VCaP (cell line): ENCODE results near the gene PDIA2.

Experiments
- H3K27ac ChIP-seq: fragments of 450-650 bp; 2 replicates; pipeline ENCODE4 v1.5.1; 2017
- TF ChIP-seq, protein P1 (sequence below): fragments of 450-650 bp; conservative IDR thresholded peaks from 2 replicates; pipeline ENCODE4 v1.5.1; 2017; ENCODE audit warnings: mild to moderate bottlenecking, moderate library complexity

Gene PDIA2

DNA sequence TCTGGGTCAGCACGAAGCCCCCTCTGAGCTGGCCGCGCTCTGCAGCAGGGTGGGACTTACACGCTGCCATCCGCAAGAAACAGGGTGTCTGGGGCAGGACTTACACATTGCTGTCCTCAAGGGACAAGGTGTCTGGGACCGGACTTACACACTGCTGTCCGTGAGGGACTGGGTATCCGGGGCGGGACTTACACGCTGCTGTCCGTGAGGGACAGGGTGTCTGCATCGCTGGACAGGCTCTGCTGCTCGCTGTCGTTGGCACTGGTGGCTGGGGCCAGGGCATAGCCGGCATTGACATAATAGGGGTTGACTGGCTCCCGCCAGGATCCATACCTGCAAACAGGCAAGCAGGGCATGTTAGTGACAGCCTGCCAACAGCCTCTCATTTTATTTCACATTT, 31.4 kb downstream of the PDIA2 start:
- H3K27ac ChIP-seq, result no peak overlapping the region
- TF ChIP-seq, protein P1, sequence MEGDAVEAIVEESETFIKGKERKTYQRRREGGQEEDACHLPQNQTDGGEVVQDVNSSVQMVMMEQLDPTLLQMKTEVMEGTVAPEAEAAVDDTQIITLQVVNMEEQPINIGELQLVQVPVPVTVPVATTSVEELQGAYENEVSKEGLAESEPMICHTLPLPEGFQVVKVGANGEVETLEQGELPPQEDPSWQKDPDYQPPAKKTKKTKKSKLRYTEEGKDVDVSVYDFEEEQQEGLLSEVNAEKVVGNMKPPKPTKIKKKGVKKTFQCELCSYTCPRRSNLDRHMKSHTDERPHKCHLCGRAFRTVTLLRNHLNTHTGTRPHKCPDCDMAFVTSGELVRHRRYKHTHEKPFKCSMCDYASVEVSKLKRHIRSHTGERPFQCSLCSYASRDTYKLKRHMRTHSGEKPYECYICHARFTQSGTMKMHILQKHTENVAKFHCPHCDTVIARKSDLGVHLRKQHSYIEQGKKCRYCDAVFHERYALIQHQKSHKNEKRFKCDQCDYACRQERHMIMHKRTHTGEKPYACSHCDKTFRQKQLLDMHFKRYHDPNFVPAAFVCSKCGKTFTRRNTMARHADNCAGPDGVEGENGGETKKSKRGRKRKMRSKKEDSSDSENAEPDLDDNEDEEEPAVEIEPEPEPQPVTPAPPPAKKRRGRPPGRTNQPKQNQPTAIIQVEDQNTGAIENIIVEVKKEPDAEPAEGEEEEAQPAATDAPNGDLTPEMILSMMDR, result no peak

DNA sequence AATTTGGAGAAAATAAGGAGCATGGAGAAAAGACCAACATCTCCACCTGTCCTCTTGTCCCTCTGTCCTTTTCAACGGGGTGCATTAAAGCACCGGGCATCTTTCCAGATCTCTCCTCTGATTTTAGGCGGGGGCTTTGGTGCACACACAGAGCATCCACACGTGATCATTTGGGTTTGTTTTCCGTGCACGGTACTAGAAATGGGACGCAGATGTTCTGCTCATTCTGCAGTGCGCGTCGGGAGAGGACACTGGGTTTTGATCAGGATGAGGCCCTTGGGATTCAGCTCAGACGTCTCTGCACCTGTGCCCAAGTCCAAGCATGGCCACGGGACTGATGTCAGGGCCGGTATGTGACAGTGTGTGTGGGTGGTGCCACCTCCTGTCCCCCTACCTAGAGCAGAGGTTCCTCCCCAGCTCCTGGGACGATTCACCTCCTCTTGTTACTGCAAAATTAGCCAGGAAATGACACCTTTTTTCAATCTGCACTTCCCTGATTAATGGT, 31.9 kb downstream of the PDIA2 start:
- TF ChIP-seq, protein P1, result no peak
- no peak overlapping the region for H3K27ac ChIP-seq

DNA sequence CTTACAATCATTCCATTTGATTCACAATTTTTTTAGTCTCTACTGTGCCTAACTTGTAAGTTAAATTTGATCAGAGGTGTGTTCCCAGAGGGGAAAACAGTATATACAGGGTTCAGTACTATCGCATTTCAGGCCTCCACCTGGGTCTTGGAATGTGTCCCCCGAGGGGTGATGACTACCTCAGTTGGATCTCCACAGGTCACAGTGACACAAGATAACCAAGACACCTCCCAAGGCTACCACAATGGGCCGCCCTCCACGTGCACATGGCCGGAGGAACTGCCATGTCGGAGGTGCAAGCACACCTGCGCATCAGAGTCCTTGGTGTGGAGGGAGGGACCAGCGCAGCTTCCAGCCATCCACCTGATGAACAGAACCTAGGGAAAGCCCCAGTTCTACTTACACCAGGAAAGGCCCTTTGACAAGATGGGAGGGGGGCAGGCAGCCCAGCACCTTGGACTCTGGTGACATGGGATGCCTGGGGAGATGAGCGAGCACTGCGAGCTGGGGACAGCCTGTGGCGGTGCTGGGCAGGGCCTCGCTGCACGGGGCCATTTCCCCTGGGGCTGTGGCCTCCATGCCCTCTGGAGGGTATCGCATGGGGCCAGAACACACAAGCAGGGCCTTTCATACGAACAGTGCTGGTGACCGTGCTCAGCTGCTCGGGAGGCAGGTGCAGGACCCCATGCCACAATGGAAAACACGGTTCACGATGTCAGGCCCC, 33.9 kb downstream of the PDIA2 start:
- H3K27ac ChIP-seq, result no peak overlapping the region
- TF ChIP-seq, protein P1, result no peak

DNA sequence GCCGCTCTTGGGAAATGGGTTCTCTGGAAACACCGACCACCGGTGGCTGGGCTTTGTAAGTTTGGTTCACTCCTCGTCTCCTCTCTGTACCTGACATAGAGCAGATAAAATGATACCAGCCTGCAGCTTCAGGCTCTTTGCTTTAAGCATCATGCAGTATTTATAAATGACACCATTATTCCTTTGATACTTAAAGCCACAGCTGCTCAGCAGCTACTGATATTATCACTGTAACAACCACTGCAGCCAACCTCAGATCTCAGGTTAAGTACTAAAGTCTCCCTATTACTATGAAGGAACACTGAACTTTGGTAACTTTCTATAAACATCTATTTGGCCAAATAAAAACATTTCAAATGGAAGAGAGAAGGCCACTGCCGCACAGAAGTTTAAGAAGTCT, 34.6 kb downstream of the PDIA2 start:
- H3K27ac ChIP-seq, result no peak overlapping the region
- TF ChIP-seq, protein P1, result no peak

DNA sequence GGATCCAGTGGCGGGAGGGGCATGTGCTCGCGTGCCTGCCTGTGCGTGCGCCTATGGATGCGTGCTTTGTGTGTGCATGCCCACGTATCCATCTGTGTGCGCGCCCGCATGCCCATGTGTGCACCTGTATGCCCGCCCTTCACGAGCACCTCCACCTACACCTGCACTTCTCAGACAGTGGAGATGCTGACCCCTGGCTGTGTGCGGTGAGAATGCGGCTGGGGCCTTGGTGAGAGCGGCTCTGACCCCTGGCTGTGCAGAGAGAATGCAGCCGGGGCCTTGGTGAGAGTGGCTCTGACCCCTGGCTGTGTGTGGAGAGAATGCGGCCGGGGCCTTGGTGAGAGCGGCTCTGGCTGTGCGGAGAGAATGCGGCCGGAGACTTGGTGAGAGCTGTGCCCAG, 35.7 kb downstream of the PDIA2 start:
- TF ChIP-seq, protein P1, result 0 out of 2 replicates have a peak, but pooled peaks have one; percentile 12
- no peak overlapping the region for H3K27ac ChIP-seq

DNA sequence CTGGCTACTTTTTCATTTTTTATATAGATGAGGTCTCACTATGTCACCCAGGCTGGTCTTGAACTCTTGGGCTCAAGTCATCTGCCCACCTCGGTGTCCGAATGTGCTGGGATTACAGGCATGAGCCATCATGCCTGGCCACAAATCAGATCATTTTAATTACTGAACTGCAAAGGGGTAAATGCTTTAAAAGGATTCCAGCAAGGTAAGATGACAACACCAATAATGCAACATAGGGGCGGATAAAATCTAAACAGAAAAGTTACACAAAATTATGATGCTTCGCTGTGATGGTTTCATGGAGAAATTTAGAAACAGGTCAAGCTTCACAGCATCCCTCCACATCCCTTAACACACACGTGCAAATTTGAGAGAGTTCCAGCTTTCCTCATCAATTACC, 37.2 kb downstream of the PDIA2 start:
- TF ChIP-seq, protein P1, result no peak
- H3K27ac ChIP-seq, result no peak overlapping the region

DNA sequence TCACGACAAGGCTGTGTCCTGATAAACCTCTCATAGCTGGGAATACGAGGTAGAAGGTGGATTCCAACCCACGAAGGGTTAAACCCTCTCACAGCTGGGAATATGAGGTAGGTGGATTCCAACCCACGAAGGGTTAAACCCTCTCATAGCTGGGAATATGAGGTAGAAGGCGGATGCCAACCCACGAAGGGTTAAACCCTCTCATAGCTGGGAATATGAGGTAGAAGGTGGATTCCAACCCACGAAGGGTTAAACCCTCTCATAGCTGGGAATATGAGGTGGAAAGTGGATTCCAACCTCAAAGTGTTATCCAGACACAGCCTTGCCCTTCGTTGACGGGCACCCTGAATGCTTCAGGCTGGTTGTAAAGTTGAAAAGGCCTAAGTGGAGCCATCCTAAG, 38.6 kb downstream of the PDIA2 start:
- TF ChIP-seq, protein P1, result no peak
- H3K27ac ChIP-seq, result no peak overlapping the region
